HepG2 (cell line): ENCODE data around the gene STPG4. TPM values are rescaled to one million over a fixed set of nuclear protein-coding genes. Genes with fewer than 3 reads are reported as not detected.

Experiments used
- CCDC6 ChIP-seq: sonication (generic); formaldehyde crosslinking; IDR thresholded peaks from 2 replicates; pipeline ENCODE4 v1.8.1; 2022; ENCODE audit warnings: mild to moderate bottlenecking, missing genetic modification reagents, moderate library complexity
- FOXA1 ChIP-seq, 2 experiments: fragments of 450-650 bp in 1 of 2; sonication (generic) in 1 of 2; formaldehyde crosslinking in 1 of 2; IDR thresholded peaks; 2 replicates each; pipeline versions ENCODE4 v1.4.0 to v1.6.1; 2016 to 2020; ENCODE audit warnings: missing genetic modification reagents in 1 of 2
- GPN1 ChIP-seq: sonication (generic); formaldehyde crosslinking; IDR thresholded peaks from 2 replicates; pipeline ENCODE4 v1.5.1; 2020; ENCODE audit warnings: missing genetic modification reagents, borderline replicate concordance
- HNRNPK ChIP-seq: fragments of 200-400 bp; formaldehyde crosslinking; IDR thresholded peaks from 2 replicates; pipeline ENCODE4 v1.6.1; 2018; ENCODE audit warnings: low read length, low read depth, moderate library complexity, mild to moderate bottlenecking; ENCODE audit not compliant: poor library complexity, severe bottlenecking
- KDM4B ChIP-seq: sonication (generic); formaldehyde crosslinking; IDR thresholded peaks from 2 replicates; pipeline ENCODE4 v1.4.0; 2020; ENCODE audit warnings: missing genetic modification reagents
- POGZ ChIP-seq: sonication (generic); formaldehyde crosslinking; IDR thresholded peaks from 2 replicates; pipeline ENCODE4 v1.4.0; 2020; ENCODE audit warnings: mild to moderate bottlenecking, missing genetic modification reagents
- POLR2A ChIP-seq, 2 experiments: IDR thresholded peaks; 2 replicates each; pipeline ENCODE4 v1.6.1; 2011; ENCODE audit warnings: low read depth in 2 of 2, low read length in 2 of 2, mild to moderate bottlenecking in 1 of 2, moderate library complexity in 1 of 2; ENCODE audit not compliant: insufficient read depth in 1 of 2
- RELA ChIP-seq: sonication (generic); formaldehyde crosslinking; IDR thresholded peaks from 2 replicates; pipeline ENCODE4 v1.4.0; 2020; ENCODE audit warnings: missing genetic modification reagents
- RXRA ChIP-seq: sonication (generic); formaldehyde crosslinking; IDR thresholded peaks from 2 replicates; pipeline ENCODE4 v1.5.1; 2020; ENCODE audit warnings: missing genetic modification reagents
- SIX1 ChIP-seq: sonication (generic); formaldehyde crosslinking; IDR thresholded peaks from 2 replicates; pipeline ENCODE4 v1.4.0; 2020; ENCODE audit warnings: missing genetic modification reagents, borderline replicate concordance
- ZFP36L2 ChIP-seq: sonication (generic); formaldehyde crosslinking; IDR thresholded peaks from 2 replicates; pipeline ENCODE4 v1.4.0; 2020; ENCODE audit warnings: missing genetic modification reagents
- ZNF501 ChIP-seq: sonication (generic); formaldehyde crosslinking; IDR thresholded peaks from 2 replicates; pipeline ENCODE4 v1.5.1; 2020; ENCODE audit warnings: mild to moderate bottlenecking, moderate library complexity, missing genetic modification reagents
- ZNF564 ChIP-seq: sonication (generic); formaldehyde crosslinking; IDR thresholded peaks from 2 replicates; pipeline ENCODE4 v1.8.1; 2023; ENCODE audit warnings: mild to moderate bottlenecking, missing genetic modification reagents
- ZNF781 ChIP-seq: sonication (generic); formaldehyde crosslinking; IDR thresholded peaks from 2 replicates; pipeline ENCODE4 v1.5.1; 2020; ENCODE audit warnings: borderline replicate concordance, mild to moderate bottlenecking, missing genetic modification reagents; ENCODE audit errors: not compliant biosample characterization
- polyA plus RNA-seq, 8 experiments: library from polyadenylated mRNA; depleted of rRNA in 3 of 8; stranded (reverse) in 7 of 8; unstranded in 1 of 8; fragments of >200 nt; fragmentation: Illumina TruSeq in 4 of 8; extraction: Trizol in 4 of 8; gene quantifications; 2 replicates each; pipeline versions ENCODE4 v1.2.1 to v1.2.3, GENCODE V29; 2011 to 2016; ENCODE audit warnings: low read depth in 4 of 8, missing spikeins in 1 of 8, mixed read lengths in 1 of 8; ENCODE audit not compliant: insufficient read depth in 1 of 8
- total RNA-seq, 5 experiments: library from RNA; depleted of rRNA; stranded (reverse); fragments of >200 nt; fragmentation: Illumina TruSeq; extraction: Trizol; gene quantifications; 2 replicates each; pipeline ENCODE4 v1.2.3, GENCODE V29; 2016; ENCODE audit warnings: low read depth in 1 of 5
- TF ChIP-seq, protein P1 (sequence below), 2 experiments: sonication (generic) in 1 of 2; formaldehyde crosslinking in 1 of 2; IDR thresholded peaks; 2 replicates each; pipeline versions ENCODE4 v1.4.0 to v1.6.1; 2016 to 2020; ENCODE audit warnings: borderline replicate concordance in 1 of 2, low read depth in 1 of 2, mild to moderate bottlenecking in 1 of 2, missing genetic modification reagents in 1 of 2
- TF ChIP-seq, protein P2 (sequence below): sonication (generic); formaldehyde crosslinking; IDR thresholded peaks from 2 replicates; pipeline ENCODE4 v1.8.0; 2022; ENCODE audit warnings: mild to moderate bottlenecking, missing genetic modification reagents
- TF ChIP-seq, protein P3 (sequence below): sonication (generic); formaldehyde crosslinking; IDR thresholded peaks from 2 replicates; pipeline ENCODE4 v1.8.0; 2023; ENCODE audit warnings: mild to moderate bottlenecking, missing genetic modification reagents
- TF ChIP-seq, protein P4 (sequence below): sonication (generic); formaldehyde crosslinking; IDR thresholded peaks from 2 replicates; pipeline ENCODE4 v1.4.0; 2020; ENCODE audit warnings: missing genetic modification reagents
- TF ChIP-seq, protein P5 (sequence below): IDR thresholded peaks from 2 replicates; pipeline ENCODE4 v1.6.1; 2016; ENCODE audit warnings: low read depth, borderline replicate concordance

The STPG4 gene
- total and polyA plus RNA-seq, 2 of the 13 experiments (the other 11 are each of a cell fraction or from before 2014, with no cell fraction given): 0.11 to 0.15 TPM

DNA sequence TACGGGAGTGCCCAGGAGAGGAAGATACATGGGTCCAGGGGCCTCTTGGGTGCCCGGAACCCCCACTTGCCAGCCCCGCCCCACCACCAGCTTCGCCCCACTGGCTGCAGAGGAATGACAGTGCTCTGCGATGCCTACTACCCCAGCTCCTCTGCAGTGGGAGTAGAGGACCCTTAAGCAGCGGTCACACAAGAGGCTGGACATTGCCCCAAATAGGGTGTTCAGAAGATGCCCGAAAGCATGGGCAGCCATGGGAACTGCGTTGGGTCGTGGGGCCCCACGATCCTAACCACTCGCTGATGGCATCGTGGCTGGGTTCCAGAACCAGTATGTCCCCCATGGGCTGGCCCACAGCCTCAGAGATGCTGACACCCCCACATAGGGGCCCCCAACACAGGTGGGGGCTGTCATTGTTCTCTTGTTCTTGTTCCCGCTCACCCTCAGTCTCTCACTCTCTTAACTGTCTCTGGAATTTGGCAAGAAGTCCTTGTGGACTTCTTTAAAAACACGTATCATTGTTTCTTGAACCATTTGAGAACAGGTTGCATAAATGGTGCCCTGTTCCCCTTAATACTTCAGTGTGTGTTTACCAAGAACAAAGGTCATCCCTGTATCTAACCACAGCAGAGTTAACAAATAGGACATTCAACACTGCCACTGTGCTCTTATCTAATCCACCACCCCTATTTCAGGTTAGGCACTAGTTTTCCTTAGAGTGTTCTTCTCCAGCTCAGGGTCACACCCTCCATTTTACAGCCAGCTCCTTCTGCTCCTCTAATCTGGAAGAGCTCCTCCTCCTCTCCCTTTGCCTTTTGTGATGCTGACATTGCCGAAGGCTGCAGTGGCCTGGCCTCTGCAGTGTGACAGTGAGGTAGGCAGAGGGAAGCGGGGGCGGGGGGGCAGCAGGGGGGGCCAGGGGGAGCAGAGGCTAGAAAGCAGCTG, 76.3 kb downstream of the STPG4 start (continued):
- TF ChIP-seq, protein P1, sequence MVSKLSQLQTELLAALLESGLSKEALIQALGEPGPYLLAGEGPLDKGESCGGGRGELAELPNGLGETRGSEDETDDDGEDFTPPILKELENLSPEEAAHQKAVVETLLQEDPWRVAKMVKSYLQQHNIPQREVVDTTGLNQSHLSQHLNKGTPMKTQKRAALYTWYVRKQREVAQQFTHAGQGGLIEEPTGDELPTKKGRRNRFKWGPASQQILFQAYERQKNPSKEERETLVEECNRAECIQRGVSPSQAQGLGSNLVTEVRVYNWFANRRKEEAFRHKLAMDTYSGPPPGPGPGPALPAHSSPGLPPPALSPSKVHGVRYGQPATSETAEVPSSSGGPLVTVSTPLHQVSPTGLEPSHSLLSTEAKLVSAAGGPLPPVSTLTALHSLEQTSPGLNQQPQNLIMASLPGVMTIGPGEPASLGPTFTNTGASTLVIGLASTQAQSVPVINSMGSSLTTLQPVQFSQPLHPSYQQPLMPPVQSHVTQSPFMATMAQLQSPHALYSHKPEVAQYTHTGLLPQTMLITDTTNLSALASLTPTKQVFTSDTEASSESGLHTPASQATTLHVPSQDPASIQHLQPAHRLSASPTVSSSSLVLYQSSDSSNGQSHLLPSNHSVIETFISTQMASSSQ (IDR thresholded peaks at IDR 0.05; ENCODE audit: low read depth): peak; percentile 70
- TF ChIP-seq, protein P1 (CRISPR knock-in tag; IDR thresholded peaks at IDR 0.05; ENCODE audit: borderline replicate concordance): peak; percentile 95
- TF ChIP-seq, protein P2, sequence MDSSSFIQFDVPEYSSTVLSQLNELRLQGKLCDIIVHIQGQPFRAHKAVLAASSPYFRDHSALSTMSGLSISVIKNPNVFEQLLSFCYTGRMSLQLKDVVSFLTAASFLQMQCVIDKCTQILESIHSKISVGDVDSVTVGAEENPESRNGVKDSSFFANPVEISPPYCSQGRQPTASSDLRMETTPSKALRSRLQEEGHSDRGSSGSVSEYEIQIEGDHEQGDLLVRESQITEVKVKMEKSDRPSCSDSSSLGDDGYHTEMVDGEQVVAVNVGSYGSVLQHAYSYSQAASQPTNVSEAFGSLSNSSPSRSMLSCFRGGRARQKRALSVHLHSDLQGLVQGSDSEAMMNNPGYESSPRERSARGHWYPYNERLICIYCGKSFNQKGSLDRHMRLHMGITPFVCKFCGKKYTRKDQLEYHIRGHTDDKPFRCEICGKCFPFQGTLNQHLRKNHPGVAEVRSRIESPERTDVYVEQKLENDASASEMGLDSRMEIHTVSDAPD (CRISPR knock-in tag): peak; percentile 95
- TF ChIP-seq, protein P3, sequence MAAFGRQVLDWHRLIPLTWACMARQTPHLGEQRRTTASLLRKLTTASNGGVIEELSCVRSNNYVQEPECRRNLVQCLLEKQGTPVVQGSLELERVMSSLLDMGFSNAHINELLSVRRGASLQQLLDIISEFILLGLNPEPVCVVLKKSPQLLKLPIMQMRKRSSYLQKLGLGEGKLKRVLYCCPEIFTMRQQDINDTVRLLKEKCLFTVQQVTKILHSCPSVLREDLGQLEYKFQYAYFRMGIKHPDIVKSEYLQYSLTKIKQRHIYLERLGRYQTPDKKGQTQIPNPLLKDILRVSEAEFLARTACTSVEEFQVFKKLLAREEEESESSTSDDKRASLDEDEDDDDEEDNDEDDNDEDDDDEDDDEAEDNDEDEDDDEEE (CRISPR knock-in tag): no peak
- TF ChIP-seq POLR2A (IDR thresholded peaks at IDR 0.05; ENCODE audit: insufficient read depth in 1 of 2, low read depth in 2 of 2, low read length in 2 of 2): peak in 1 of 2 experiments; percentile 56; a peak in 1 of 4 replicates
- no peak for TF ChIP-seq ZNF781 (CRISPR knock-in tag)
- TF ChIP-seq RXRA (CRISPR knock-in tag): peak; percentile 62
- TF ChIP-seq RELA (CRISPR knock-in tag): no peak
- no peak for TF ChIP-seq CCDC6 (CRISPR knock-in tag)
- TF ChIP-seq ZNF564: no peak
- peak; percentile 50; the same call in 1 of the 2 replicates for TF ChIP-seq POGZ
- TF ChIP-seq FOXA1 (IDR thresholded peaks at IDR 0.05): peak; percentile 87
- TF ChIP-seq FOXA1 (CRISPR knock-in tag; IDR thresholded peaks at IDR 0.05): peak; percentile 99
- TF ChIP-seq HNRNPK: no peak
- no peak for TF ChIP-seq GPN1 (CRISPR knock-in tag)
- TF ChIP-seq, protein P4, sequence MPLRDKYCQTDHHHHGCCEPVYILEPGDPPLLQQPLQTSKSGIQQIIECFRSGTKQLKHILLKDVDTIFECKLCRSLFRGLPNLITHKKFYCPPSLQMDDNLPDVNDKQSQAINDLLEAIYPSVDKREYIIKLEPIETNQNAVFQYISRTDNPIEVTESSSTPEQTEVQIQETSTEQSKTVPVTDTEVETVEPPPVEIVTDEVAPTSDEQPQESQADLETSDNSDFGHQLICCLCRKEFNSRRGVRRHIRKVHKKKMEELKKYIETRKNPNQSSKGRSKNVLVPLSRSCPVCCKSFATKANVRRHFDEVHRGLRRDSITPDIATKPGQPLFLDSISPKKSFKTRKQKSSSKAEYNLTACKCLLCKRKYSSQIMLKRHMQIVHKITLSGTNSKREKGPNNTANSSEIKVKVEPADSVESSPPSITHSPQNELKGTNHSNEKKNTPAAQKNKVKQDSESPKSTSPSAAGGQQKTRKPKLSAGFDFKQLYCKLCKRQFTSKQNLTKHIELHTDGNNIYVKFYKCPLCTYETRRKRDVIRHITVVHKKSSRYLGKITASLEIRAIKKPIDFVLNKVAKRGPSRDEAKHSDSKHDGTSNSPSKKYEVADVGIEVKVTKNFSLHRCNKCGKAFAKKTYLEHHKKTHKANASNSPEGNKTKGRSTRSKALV (CRISPR knock-in tag): 0 out of 2 replicates have a peak, but pooled peaks have one; percentile 49
- peak; percentile 95 for TF ChIP-seq SIX1 (CRISPR knock-in tag)
- TF ChIP-seq KDM4B: 0 out of 2 replicates have a peak, but pooled peaks have one; percentile 67
- TF ChIP-seq ZFP36L2 (CRISPR knock-in tag): 0 out of 2 replicates have a peak, but pooled peaks have one; percentile 54
- no peak; the same call in 1 of the 2 replicates for TF ChIP-seq ZNF501
- TF ChIP-seq, protein P5, sequence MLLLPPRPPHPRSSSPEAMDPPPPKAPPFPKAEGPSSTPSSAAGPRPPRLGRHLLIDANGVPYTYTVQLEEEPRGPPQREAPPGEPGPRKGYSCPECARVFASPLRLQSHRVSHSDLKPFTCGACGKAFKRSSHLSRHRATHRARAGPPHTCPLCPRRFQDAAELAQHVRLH: 0 out of 2 replicates have a peak, but pooled peaks have one; percentile 25
